Astrocyte (in vitro differentiated cells and primary cell): ENCODE measurements around the gene ACTRT2.

ENCODE experiments used
- CTCF ChIP-seq: IDR thresholded peaks from 2 replicates; pipeline ENCODE4 v1.5.1; 2011; ENCODE audit warnings: low read depth, mild to moderate bottlenecking, inconsistent platforms, low read length, moderate library complexity; ENCODE audit not compliant: insufficient read depth
- EZH2 ChIP-seq: IDR thresholded peaks from 2 replicates; pipeline ENCODE4 v1.6.1; 2012; ENCODE audit warnings: mild to moderate bottlenecking, low read length, inconsistent platforms; ENCODE audit not compliant: insufficient read depth

- TF ChIP-seq CTCF (no peak), EZH2 (no peak)
Measured at GRCh38 chr1:3036447-3037280, 15.4 kb downstream of the ACTRT2 start.
